PC-9 (cell line): ENCODE data around the gene LSM11. TPM values are rescaled to one million over a fixed set of nuclear protein-coding genes. Genes with fewer than 3 reads are reported as not detected.

ENCODE experiments used
- BruUV-seq: library from RNA; stranded (reverse); fragments of 400-500 nt; replicated peaks from 2 replicates; lab custom pipeline; 2021; lab: Mats Ljungman, UMichigan
- CTCF ChIA-PET: fragments of 300-600 bp; sonication (Branson Sonifier 250); formaldehyde crosslinking; loops from one replicate; lab custom pipeline; 2022; ENCODE audit warnings: antibody characterized with exemption; lab: Charles Lee
- POLR2A ChIA-PET: fragments of 300-600 bp; sonication (Branson Sonifier 250); formaldehyde crosslinking; loops from one replicate; lab custom pipeline; 2022; ENCODE audit warnings: antibody characterized with exemption; ENCODE audit not compliant: unreplicated experiment; lab: Charles Lee
- DNase-seq, 2 experiments: peaks; one replicate each; pipeline versions ENCODE4 v3.0.0 to v3.0.0-alpha.2; 2015 to 2022; ENCODE audit warnings: mixed read lengths in 1 of 2
- H2AFZ ChIP-seq: fragments of 200-600 bp; sonication (generic); 2 replicates; pipeline ENCODE4 v1.8.1; 2017; ENCODE audit warnings: antibody characterized with exemption
- H3F3A ChIP-seq: fragments of 200-600 bp; sonication (generic); 2 replicates; pipeline ENCODE4 v1.8.1; 2017; ENCODE audit warnings: antibody characterized with exemption, mild to moderate bottlenecking, low read depth; ENCODE audit not compliant: insufficient read depth
- H3K27ac ChIP-seq: fragments of 200-600 bp; sonication (generic); 2 replicates; pipeline ENCODE4 v1.6.1; 2016; ENCODE audit warnings: mixed run types
- H3K27me3 ChIP-seq: fragments of 200-600 bp; sonication (generic); 2 replicates; pipeline ENCODE4 v1.6.1; 2016; ENCODE audit warnings: low read depth, mixed run types; ENCODE audit not compliant: insufficient read depth
- H3K36me3 ChIP-seq: fragments of 200-600 bp; sonication (generic); 2 replicates; pipeline ENCODE4 v1.6.1; 2016; ENCODE audit warnings: low read depth, mixed run types
- H3K4me1 ChIP-seq: fragments of 200-600 bp; sonication (generic); replicated peaks from 2 replicates; pipeline ENCODE4 v1.6.1; 2016; ENCODE audit warnings: mixed run types; ENCODE audit not compliant: insufficient read depth
- H3K4me2 ChIP-seq: fragments of 200-600 bp; sonication (generic); 2 replicates; pipeline ENCODE4 v1.6.1; 2017; ENCODE audit warnings: mixed run types
- H3K4me3 ChIP-seq: fragments of 200-600 bp; sonication (generic); 2 replicates; pipeline ENCODE4 v1.6.1; 2016; ENCODE audit warnings: mixed run types
- H3K79me2 ChIP-seq: fragments of 200-600 bp; sonication (generic); 2 replicates; pipeline ENCODE4 v1.6.1; 2017; ENCODE audit warnings: low read depth, mixed run types
- H3K9me2 ChIP-seq: fragments of 200-600 bp; sonication (generic); 2 replicates; pipeline ENCODE4 v1.8.1; 2017; ENCODE audit warnings: mild to moderate bottlenecking; ENCODE audit not compliant: insufficient read depth
- H3K9me3 ChIP-seq: fragments of 200-600 bp; sonication (generic); 2 replicates; pipeline ENCODE4 v1.8.1; 2016; ENCODE audit warnings: low read depth; ENCODE audit not compliant: insufficient read depth
- H4K20me1 ChIP-seq: fragments of 200-600 bp; sonication (generic); 2 replicates; pipeline ENCODE4 v1.8.1; 2017; ENCODE audit not compliant: insufficient read depth
- CTCF ChIP-seq: fragments of 200-600 bp; sonication (generic); conservative IDR thresholded peaks from 2 replicates; pipeline ENCODE4 v1.6.1; 2017; ENCODE audit warnings: mixed run types, antibody characterized with exemption, mild to moderate bottlenecking, moderate library complexity
- EZH2 ChIP-seq: fragments of 200-600 bp; sonication (generic); IDR thresholded peaks from 2 replicates; pipeline ENCODE4 v1.8.0; 2017; ENCODE audit warnings: antibody characterized with exemption, low read depth
- intact Hi-C: fragments of 100-400 bp; cut with micrococcal nuclease; formaldehyde crosslinking; loops from one replicate; pipeline ENCODE4 v1.10.0; 2022; ENCODE audit not compliant: unreplicated experiment
- total RNA-seq: library from RNA; stranded (reverse); gene quantifications from 2 replicates; pipeline ENCODE4 v1.2.3, GENCODE V29; 2021

The LSM11 gene
- total RNA-seq, 1 experiment from 2014 or later: 1.9 TPM

DNA sequence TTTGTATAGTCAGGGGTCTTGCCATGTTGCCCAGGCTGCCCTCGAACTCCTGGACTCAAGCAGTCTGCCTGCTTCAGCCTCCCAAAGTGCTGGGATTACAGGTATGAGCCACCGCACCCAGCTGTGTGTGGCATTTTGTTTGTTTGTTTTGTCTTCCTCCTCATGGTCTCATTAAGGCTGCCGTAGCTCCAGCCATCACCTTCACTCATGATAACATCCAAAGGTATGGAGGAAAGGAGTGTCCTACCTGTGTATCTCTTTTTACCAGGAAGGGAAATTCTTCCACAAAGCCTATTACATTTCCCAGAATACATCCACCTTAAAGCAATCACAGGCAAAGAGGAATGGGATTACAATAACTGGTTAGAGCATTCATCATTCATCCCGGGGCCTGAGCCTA lies 27.2 kb downstream of the LSM11 start:
- DNase-seq: no peak
- Histone ChIP-seq H3K9me3 (no peaks in the 10 kb centered on the region), H3K4me3 (no peak overlapping the region), H3K4me1 (0 out of 2 replicates have a peak, but pooled peaks cover 4% of the 10 kb centered on the region), H4K20me1 (no peaks in the 10 kb centered on the region), H3K4me2 (no peak overlapping the region), H3K79me2 (no peaks in the 10 kb centered on the region), H3K27ac (no peak overlapping the region), H3F3A (peaks cover 6% of the 10 kb centered on the region; the same call in 1 of the 2 replicates), H3K27me3 (no peaks in the 10 kb centered on the region), H3K36me3 (no peaks in the 10 kb centered on the region), H3K9me2 (no peaks in the 10 kb centered on the region), H2AFZ (no peak overlapping the region)
- intact Hi-C loops: loop anchor here (10.0 kb wide), 1 partner anchor 1324 kb away; the partner anchor contains the start of gene EBF1
- TF ChIP-seq EZH2 (no peak), CTCF (no peak)
- ChIA-PET POLR2A (no interaction called here), CTCF (no interaction called here)
- BruUV-seq: no TSS peak

- intact Hi-C loops: loop anchor here (10.0 kb wide), 1 partner anchor 1323 kb away; the partner anchor contains the start of gene EBF1
- no peaks in the 10 kb centered on the region for H3K36me3 ChIP-seq
- CTCF ChIA-PET: no interaction called here
Observed at GRCh38 chr5:157772127-157772526, 28.6 kb downstream of the LSM11 start.

GRCh38 chr5:157778121-157778805 lies 34.8 kb downstream of the LSM11 start:
- no peak overlapping the region for H3K27ac ChIP-seq
- H2AFZ ChIP-seq: no peak overlapping the region
- no peaks in the 10 kb centered on the region for H3K9me2 ChIP-seq
- TF ChIP-seq EZH2: no peak
- no peak for TF ChIP-seq CTCF
- H3K27me3 ChIP-seq: no peaks in the 10 kb centered on the region
- peaks cover 4% of the 10 kb centered on the region; the same call in 1 of the 2 replicates for H4K20me1 ChIP-seq
- no peaks in the 10 kb centered on the region for H3K36me3 ChIP-seq
- no peaks in the 10 kb centered on the region for H3K9me3 ChIP-seq
- H3K79me2 ChIP-seq: no peaks in the 10 kb centered on the region
- no peak for DNase-seq
- H3K4me2 ChIP-seq: no peak overlapping the region
- POLR2A ChIA-PET: no interaction called here
- no peak overlapping the region for H3K4me3 ChIP-seq
- BruUV-seq: no TSS peak
- intact Hi-C loops: loop anchor here (10.0 kb wide), 1 partner anchor 1317 kb away; the partner anchor contains the start of gene EBF1
- no peaks in the 10 kb centered on the region for H3K4me1 ChIP-seq
- CTCF ChIA-PET: interaction anchor here (0.7 kb wide), 1 partner anchor 63 kb away, joined by 7 read pairs; no protein-coding TSS in a partner anchor
- peaks cover 5% of the 10 kb centered on the region; the same call in 1 of the 2 replicates for H3F3A ChIP-seq

More at GRCh38 chr5:157772127-157772526, 28.6 kb downstream of the LSM11 start:
- no peak for DNase-seq
- TF ChIP-seq EZH2 (no peak), CTCF (no peak)
- BruUV-seq: no TSS peak
- Histone ChIP-seq H3K4me3 (no peak overlapping the region), H3F3A (peaks cover 6% of the 10 kb centered on the region; the same call in 1 of the 2 replicates), H3K27ac (no peak overlapping the region), H4K20me1 (no peaks in the 10 kb centered on the region), H3K27me3 (no peaks in the 10 kb centered on the region), H3K9me3 (no peaks in the 10 kb centered on the region), H3K4me2 (no peak overlapping the region), H2AFZ (no peak overlapping the region), H3K79me2 (no peaks in the 10 kb centered on the region), H3K9me2 (no peaks in the 10 kb centered on the region), H3K4me1 (0 out of 2 replicates have a peak, but pooled peaks cover 4% of the 10 kb centered on the region)
- POLR2A ChIA-PET: no interaction called here
